Medulla oblongata (tissue), 1 donor: Measurements from ENCODE around the gene WNT9A.

ENCODE experiments used
- DNase-seq: peaks from one replicate; pipeline ENCODE4 v3.0.0-alpha.2; 2015; ENCODE audit errors: extremely low spot score

WNT9A gene

DNA sequence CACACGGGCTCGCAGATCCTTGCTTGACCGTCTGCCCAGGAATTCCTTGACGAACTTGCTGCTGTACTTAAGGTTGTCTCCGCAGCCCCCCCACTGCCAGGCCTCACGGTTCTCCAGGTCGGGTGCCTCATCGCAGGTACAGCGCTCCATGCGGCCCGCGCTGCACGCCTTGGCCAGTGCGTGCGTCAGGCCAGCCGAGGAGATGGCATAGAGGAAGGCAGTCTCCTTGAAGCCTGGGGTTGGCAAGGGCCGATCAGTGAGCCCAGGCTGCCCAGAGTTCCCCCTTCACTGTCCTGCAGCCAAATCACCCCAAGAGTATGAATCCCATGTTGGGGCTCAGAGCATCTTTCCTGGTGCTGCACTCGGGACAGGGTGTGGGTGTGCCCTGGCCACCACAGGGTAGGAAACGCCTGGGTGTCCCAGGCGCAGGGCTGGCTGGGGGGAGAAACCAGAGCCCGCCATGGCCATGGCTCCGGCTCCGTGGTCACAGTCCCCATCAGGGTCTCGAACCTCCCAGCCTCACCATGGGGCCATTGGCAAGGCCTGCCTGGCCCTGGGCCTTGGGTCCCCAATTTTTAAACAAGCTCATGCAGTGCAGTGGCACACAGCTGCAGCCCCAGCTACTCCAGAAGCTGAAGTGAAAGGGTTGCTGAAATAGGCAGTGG, 23.4 kb downstream of the WNT9A start:
- DNase-seq, result no peak

DNA sequence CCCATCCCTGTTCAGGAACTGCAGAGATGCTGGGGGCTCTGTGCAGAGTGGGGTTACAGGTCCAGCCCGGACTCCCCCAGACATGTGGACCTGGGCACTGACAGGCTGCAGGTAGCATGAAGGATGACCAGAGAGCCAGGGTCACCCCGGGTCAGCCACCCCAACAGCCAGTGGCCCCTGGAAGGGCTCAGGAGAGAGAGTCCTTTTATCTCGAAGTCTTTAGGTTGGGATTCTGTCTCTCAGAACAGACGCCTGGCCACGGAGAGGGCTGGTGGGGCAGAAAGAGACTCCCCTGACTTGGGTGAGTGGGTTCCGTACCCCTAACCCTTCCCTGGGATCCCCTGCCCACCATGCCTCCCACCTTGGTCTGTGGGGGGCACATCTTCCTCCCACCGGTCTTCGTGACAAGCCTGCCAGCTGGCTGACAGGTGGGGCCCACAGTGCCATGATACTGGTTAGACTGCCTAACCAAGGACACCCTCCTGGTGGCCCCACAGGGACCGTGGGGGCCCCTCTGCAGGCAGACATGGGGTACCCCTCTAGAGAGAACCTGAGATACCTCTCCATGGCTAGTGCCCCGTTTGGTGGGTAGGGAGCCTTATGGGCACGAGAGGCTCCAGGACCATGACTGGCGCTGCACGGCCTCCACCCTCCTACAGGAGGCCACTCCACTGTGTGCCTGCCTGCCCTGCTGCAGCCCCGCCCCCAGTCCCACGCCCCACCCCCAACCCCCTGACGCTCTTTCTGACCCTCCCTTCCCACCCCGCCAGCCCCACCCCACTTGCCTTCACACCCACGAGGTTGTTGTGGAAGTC, 24.2 kb downstream of the WNT9A start:
- DNase-seq, result no peak

GRCh38 chr1:227922501-227923352, 25.0 kb downstream of the WNT9A start:
- DNase-seq, result no peak

GRCh38 chr1:227921461-227922185, 26.1 kb downstream of the WNT9A start:
- DNase-seq, result no peak

DNA sequence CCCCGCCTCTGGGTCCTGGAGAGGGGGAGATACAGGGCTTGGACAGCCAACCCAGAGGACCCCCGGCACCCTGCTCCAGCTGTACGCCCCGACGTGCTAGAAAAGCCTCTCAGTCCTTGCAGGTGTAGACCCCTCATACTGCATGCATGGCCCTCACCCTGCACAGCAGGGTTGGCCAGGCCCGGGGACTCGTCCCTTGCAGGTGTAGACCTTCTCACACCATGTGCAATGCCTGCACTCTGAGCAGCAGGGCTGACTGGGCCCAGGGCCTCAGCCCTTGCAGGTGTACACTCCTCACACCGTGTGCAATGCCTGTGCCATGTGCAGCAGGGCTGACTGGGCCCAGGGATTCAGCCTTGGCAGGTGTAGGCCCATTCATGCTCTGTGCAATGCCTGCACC, 26.8 kb downstream of the WNT9A start:
- no peak for DNase-seq

DNA sequence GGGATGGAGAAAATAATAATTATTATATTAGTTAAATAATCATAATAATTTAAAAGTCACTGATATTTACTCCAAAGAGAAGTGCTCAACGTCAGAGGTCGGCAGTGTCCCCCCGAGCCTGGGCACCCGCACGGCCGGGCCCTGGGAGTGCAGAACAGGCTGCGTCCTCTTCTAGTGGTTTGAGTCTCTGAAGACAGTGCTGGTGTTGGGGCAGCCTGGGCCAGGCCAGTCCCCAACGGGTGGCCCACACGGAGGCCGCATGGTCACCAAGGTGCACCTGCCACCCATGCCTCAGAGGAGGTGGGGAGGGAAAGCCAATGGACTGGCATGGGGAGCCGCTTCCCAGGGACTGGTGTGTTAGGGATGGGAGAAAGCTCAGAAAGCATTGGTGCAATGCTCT, 27.3 kb downstream of the WNT9A start:
- DNase-seq, result no peak

DNA sequence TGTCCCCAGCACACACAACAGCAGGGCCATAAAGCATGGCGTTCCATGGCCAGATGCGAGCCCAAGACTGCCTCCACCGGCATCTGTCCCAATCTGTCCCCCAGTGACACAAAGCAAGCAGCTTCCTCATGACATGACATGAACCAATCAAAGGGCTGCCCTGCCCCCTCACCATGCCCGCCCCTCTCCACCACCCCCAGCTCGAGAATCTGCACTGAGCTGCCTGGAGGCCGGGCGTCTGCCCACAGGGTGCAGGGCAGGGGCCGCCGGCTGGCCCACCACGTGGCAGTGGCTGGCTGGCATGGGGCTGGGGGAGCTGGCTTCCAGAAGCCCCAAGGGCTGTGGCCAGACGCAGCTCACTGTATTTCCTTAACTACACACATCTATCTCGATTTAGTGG, 27.8 kb downstream of the WNT9A start:
- peak; percentile 59 for DNase-seq

DNA sequence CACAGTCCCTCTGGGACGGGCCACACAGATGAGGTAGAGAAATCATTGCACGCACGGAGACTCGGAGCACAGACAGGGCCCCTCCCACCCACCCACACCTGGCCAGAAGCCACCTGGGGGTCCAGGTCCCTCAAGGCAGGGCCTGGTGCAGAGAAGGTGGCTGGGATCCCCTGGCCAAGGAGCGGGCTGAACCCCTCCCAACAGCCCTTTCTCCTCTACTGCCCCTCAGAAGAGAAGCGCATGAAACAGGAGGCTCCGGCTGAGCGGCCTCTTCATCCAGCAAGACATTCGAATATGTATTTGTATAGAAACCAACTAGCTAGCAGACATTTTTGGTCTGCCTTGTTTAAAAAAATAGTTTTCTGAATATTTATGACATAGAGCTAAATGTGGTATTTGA, 29.0 kb downstream of the WNT9A start:
- no peak for DNase-seq

DNA sequence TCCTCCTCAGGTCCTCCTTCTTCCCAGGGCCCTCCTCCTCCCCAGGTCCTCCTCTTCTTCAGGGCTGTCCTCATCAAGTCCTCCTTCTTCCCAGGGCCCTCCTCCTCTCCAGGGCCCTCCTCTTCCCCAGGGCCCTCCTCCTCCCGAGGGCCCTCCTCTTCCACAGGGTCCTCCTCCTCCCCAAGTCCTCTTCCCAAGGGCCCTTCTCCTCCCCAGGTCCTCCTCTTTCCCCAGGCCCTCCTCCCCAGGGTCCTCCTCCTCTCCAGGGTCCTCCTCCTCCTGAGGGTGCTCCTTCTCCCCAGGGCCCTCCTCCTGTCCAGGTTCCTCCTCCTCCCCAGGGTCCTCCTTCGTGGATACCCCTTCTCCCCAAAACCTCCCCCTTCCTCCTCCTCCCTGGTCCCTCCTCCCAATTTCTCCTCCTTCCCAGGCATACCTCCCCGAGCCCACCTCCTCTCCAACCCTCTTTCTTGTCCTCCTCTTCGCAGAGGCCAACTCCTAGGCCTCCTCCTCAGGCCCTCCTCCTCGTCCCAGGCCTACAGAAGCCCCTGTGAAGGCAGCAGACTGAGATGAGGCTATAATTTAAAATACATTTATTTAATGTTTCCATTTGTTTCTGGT, 29.5 kb downstream of the WNT9A start:
- no peak for DNase-seq

GRCh38 chr1:227917081-227917950, 30.4 kb downstream of the WNT9A start:
- DNase-seq, result peak; percentile 81

DNA sequence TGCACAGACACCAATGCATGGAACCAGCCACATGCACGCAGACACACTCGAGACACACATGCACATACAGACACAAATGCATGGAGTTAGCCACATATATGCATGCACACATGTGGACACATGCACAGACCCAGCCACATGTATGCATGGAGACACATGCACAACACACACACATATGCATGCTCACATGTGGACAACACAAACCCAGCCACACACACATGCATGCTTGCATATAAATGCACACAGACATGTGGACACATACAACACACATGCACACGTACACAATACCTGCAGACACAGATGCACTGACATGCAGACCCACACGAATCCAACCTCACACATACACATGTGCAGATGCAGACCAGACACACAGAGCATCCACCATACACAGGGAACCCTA, 31.1 kb downstream of the WNT9A start:
- DNase-seq, result no peak

DNA sequence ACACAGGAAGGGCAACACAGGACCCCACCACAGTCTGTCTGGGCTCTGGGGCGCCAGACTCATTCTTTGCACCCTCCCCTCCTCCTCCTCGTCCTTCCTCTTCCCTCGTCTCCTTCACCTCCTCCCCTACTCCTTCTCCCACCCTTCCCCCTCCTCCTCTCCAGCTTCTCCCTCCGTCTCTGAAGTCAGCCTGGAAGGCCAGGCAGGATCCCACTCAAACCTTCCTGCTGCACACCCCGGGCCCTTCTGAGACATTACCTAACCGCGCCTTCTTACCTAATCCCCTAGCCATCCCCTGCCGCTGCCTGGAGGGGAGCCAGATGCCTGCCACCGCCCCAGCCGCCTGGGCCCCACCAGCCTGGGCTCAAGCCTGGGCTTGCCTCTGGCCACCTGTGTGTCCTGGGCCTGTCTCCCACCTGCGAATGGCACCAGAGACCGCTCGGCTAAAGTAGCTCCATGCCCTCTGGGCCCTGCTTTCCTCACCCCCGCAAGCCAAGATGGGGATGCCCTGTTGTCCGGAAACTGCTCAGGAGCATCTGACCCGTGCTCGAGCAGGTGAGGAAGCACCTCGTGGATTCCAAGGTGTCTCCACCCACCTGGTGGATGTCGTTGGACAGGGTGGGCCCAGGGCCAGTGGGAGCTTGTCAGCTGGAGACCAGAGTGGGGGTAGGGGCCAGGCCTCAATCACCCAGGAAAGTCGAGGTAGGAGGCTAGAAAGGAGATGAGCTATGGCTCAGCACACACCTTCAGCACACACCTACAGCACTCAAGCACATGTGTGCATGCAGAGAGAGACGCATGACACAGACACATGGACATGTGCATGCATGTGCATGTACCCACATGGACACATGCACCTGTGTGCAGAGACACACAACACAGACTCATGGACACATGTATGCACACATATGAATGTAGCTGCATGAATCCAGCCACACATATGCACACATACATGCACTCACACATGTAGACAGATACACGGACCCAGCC, 31.9 kb downstream of the WNT9A start:
- DNase-seq, result no peak

GRCh38 chr1:227914801-227915563, 32.8 kb downstream of the WNT9A start:
- DNase-seq, result no peak

- no peak for DNase-seq
Observed at GRCh38 chr1:227913764-227914721, 33.7 kb downstream of the WNT9A start.

GRCh38 chr1:227913396-227913763, 34.4 kb downstream of the WNT9A start:
- DNase-seq, result no peak

GRCh38 chr1:227912866-227913265, 34.9 kb downstream of the WNT9A start:
- DNase-seq, result peak; percentile 46

GRCh38 chr1:227911376-227911775, 36.4 kb downstream of the WNT9A start:
- no peak for DNase-seq
